Mesothelial cell of epicardium (in vitro differentiated cells): Measurements from ENCODE around the gene AREG. TPM values are rescaled to one million over a fixed set of nuclear protein-coding genes. Genes with fewer than 3 reads are reported as not detected.

Source experiments
- DNase-seq, 2 experiments: peaks; one replicate each; pipeline ENCODE4 v3.0.0; 2021; ENCODE audit warnings: low spot score in 2 of 2; ENCODE audit not compliant: unreplicated experiment in 2 of 2
- H3K27ac Mint-ChIP-seq: 2 replicates; pipeline ENCODE4 v1.8.0; 2021; ENCODE audit warnings: mixed read lengths
- H3K27me3 Mint-ChIP-seq: 2 replicates; pipeline ENCODE4 v1.8.0; 2021; ENCODE audit warnings: low read depth, mixed read lengths
- H3K36me3 Mint-ChIP-seq: 2 replicates; pipeline ENCODE4 v1.8.0; 2021; ENCODE audit warnings: mixed read lengths
- H3K4me1 Mint-ChIP-seq: 2 replicates; pipeline ENCODE4 v1.8.0; 2021; ENCODE audit warnings: mixed read lengths
- H3K4me3 Mint-ChIP-seq: 2 replicates; pipeline ENCODE4 v1.8.0; 2021; ENCODE audit warnings: mild to moderate bottlenecking, moderate library complexity, mixed read lengths
- H3K9me3 Mint-ChIP-seq: 2 replicates; pipeline ENCODE4 v1.8.0; 2021; ENCODE audit warnings: mixed read lengths
- total RNA-seq: library from RNA; stranded (reverse); gene quantifications from 3 replicates; pipeline ENCODE4 v1.2.1, GENCODE V29; 2021
- TF ChIP-seq, protein P1 (sequence below): fragments of 200-600 bp; sonication (generic); IDR thresholded peaks from one replicate; pipeline ENCODE4 v1.5.0; 2021; ENCODE audit warnings: antibody characterized with exemption; ENCODE audit not compliant: unreplicated experiment

The AREG gene
- total RNA-seq, 1 donor from 2014 or later = 1.5 TPM

DNA sequence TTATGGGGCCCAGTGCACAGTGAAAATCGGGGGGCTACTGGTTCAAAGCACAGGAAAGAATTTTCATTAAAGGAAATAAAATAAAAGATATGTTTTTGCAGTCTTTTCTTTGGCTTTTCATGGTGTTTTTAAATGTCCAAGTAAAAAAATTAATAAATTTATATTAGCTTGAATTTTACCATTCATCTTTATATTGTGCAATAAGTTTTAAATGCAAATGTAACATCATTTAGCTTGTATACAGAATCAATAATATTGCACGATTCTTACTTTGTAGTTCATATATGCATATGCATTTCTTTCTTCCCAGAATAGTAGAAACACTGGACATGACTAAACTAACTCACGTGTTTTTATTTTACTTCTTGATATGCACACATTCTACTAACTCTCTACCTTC, 31.0 kb downstream of the AREG start:
- no peak for DNase-seq
- TF ChIP-seq, protein P1, sequence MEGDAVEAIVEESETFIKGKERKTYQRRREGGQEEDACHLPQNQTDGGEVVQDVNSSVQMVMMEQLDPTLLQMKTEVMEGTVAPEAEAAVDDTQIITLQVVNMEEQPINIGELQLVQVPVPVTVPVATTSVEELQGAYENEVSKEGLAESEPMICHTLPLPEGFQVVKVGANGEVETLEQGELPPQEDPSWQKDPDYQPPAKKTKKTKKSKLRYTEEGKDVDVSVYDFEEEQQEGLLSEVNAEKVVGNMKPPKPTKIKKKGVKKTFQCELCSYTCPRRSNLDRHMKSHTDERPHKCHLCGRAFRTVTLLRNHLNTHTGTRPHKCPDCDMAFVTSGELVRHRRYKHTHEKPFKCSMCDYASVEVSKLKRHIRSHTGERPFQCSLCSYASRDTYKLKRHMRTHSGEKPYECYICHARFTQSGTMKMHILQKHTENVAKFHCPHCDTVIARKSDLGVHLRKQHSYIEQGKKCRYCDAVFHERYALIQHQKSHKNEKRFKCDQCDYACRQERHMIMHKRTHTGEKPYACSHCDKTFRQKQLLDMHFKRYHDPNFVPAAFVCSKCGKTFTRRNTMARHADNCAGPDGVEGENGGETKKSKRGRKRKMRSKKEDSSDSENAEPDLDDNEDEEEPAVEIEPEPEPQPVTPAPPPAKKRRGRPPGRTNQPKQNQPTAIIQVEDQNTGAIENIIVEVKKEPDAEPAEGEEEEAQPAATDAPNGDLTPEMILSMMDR = no peak

GRCh38 chr4:74479009-74479408, 34.1 kb downstream of the AREG start:
- no peak for DNase-seq
- Mint-ChIP-seq H3K4me1 (no peaks in the 10 kb centered on the region), H3K36me3 (no peaks in the 10 kb centered on the region), H3K4me3 (no peak overlapping the region), H3K9me3 (no peaks in the 10 kb centered on the region), H3K27me3 (no peaks in the 10 kb centered on the region), H3K27ac (no peak overlapping the region)
- TF ChIP-seq, protein P1 = no peak

More for the DNA sequence above, 31.0 kb downstream of the AREG start:
- Mint-ChIP-seq H3K27me3 (no peaks in the 10 kb centered on the region), H3K4me1 (no peaks in the 10 kb centered on the region), H3K36me3 (no peaks in the 10 kb centered on the region), H3K27ac (no peak overlapping the region), H3K9me3 (no peaks in the 10 kb centered on the region), H3K4me3 (no peak overlapping the region)

GRCh38 chr4:74480267-74480666, 35.3 kb downstream of the AREG start:
- H3K4me1 Mint-ChIP-seq = no peaks in the 10 kb centered on the region
- H3K36me3 Mint-ChIP-seq = no peaks in the 10 kb centered on the region
- H3K27me3 Mint-ChIP-seq = no peaks in the 10 kb centered on the region
- no peaks in the 10 kb centered on the region for H3K9me3 Mint-ChIP-seq
- TF ChIP-seq, protein P1 = no peak
- H3K27ac Mint-ChIP-seq = no peak overlapping the region
- H3K4me3 Mint-ChIP-seq = no peak overlapping the region
- no peak for DNase-seq

DNA sequence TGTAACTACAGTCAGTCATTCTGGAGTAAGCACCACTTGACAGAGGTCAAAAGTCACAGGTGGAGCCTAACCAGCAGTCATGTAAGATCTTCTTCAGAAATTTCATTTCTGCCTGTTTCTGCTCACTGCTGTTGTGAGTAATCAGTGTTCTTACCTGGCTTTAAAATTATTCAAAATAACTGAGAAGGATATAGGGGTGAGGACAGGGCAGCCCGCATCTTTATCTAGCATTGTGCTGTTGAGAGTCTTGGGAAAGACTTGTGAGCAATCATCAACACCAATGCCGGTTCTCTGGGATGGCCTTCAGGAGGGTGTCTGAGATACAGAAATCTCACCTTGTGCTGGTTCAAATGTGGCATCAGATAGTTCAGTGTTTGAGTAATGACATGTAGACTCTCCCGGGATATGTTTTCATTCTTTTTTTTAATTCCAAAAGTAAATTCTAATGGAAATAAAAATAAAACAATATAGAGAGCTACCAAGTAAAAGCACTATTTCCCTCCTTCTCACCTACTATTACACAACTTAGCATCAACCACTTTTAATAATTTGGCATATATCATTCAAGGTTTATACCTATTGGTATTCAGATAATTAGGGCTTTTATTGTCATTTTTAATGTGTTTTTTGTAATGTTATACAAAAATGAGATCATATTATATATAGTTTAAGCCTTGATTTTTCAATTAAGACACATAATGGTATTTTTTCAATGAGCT, 37.1 kb downstream of the AREG start:
- no peaks in the 10 kb centered on the region for H3K9me3 Mint-ChIP-seq
- H3K4me3 Mint-ChIP-seq = no peak overlapping the region
- no peak overlapping the region for H3K27ac Mint-ChIP-seq
- no peaks in the 10 kb centered on the region for H3K4me1 Mint-ChIP-seq
- H3K36me3 Mint-ChIP-seq = no peaks in the 10 kb centered on the region
- DNase-seq = no peak
- no peaks in the 10 kb centered on the region for H3K27me3 Mint-ChIP-seq
- TF ChIP-seq, protein P1 = no peak

- TF ChIP-seq, protein P1 = no peak
- no peak for DNase-seq
- no peaks in the 10 kb centered on the region for H3K36me3 Mint-ChIP-seq
- H3K27ac Mint-ChIP-seq = no peak overlapping the region
- H3K27me3 Mint-ChIP-seq = no peaks in the 10 kb centered on the region
- no peaks in the 10 kb centered on the region for H3K4me1 Mint-ChIP-seq
- no peaks in the 10 kb centered on the region for H3K9me3 Mint-ChIP-seq
- H3K4me3 Mint-ChIP-seq = no peak overlapping the region
Measured at GRCh38 chr4:74483226-74483911, 38.4 kb downstream of the AREG start.
